HepG2 (cell line): ENCODE data around the gene AK8. TPM values are rescaled to one million over a fixed set of nuclear protein-coding genes. Genes with fewer than 3 reads are reported as not detected.

Experiments used
- ATAC-seq: fragments of 200-7000 bp; cut with Tn5 transposase; 3 replicates; pipeline ENCODE4 v1.9.1; 2020; ENCODE audit warnings: mild to moderate bottlenecking, moderate library complexity
- BruUV-seq: library from RNA; stranded (reverse); fragments of 400-500 nt; replicated peaks from 2 replicates; lab custom pipeline; 2021; lab: Mats Ljungman, UMichigan
- CTCF ChIA-PET: fragments of 300-600 bp; formaldehyde crosslinking; extraction: SDS; loops from one replicate; lab custom pipeline; 2021; ENCODE audit warnings: low total read pairs, inconsistent platforms, low intra/inter-chr PET ratio; lab: Yijun Ruan, JAX
- POLR2A ChIA-PET: fragments of 350-600 bp; sonication (Branson Sonifier 250); formaldehyde crosslinking; loops from one replicate; lab custom pipeline; 2020; ENCODE audit warnings: antibody characterized with exemption, inconsistent platforms; lab: Yijun Ruan, JAX
- DNase-seq: peaks from one replicate; pipeline ENCODE4 v3.0.0-alpha.2; 2015; ENCODE audit warnings: low spot score
- FAIRE-seq: peaks from 3 replicates; lab custom pipeline; 2011; peaks lifted over from hg19 to GRCh38; lab: Jason Lieb, UNC
- H2AFZ ChIP-seq: one replicate; pipeline ENCODE4 v1.6.1; 2011; ENCODE audit warnings: low read length, inconsistent platforms
- H3K27ac ChIP-seq: fragments of 300-600 bp; 3 replicates; pipeline ENCODE4 v1.8.0; 2011; ENCODE audit warnings: mixed run types, mild to moderate bottlenecking, mixed read lengths, low read length, inconsistent platforms; ENCODE audit not compliant: insufficient read depth; ENCODE audit errors: extremely low read length
- H3K27me3 ChIP-seq, 2 experiments: fragments of 200-600 bp in 1 of 2; 2 replicates in 1 of 2; 3 replicates in 1 of 2; pipeline versions ENCODE4 v1.6.0 to v1.8.0; 2011; ENCODE audit warnings: low read length in 2 of 2, mild to moderate bottlenecking in 2 of 2, moderate library complexity in 2 of 2, inconsistent platforms in 1 of 2; ENCODE audit not compliant: insufficient read depth in 2 of 2, control insufficient read depth in 1 of 2
- H3K36me3 ChIP-seq, 2 experiments: fragments of 200-600 bp in 1 of 2; replicated peaks in 1 of 2; 2 replicates in 1 of 2; 3 replicates in 1 of 2; pipeline versions ENCODE4 v1.5.1 to v1.8.0; 2011; ENCODE audit warnings: low read length in 2 of 2, inconsistent platforms in 1 of 2; ENCODE audit not compliant: insufficient read depth in 2 of 2, control insufficient read depth in 1 of 2
- H3K4me1 ChIP-seq: 2 replicates; pipeline ENCODE4 v1.5.1; 2012; ENCODE audit warnings: low read length, inconsistent platforms; ENCODE audit not compliant: insufficient read depth
- H3K4me2 ChIP-seq: 2 replicates; pipeline ENCODE4 v1.6.0; 2011; ENCODE audit warnings: low read depth, low read length, inconsistent platforms
- H3K4me3 ChIP-seq, 3 experiments: fragments of 200-600 bp in 1 of 3; sonication (generic), shearing (Covaris generic) in 1 of 3; replicated peaks in 1 of 3; 2 replicates each; pipeline ENCODE4 v1.5.1; 2011 to 2016; ENCODE audit warnings: low read length in 3 of 3, inconsistent platforms in 2 of 3, low read depth in 2 of 3, mild to moderate bottlenecking in 2 of 3, control low read depth in 1 of 3, mixed read lengths in 1 of 3; ENCODE audit not compliant: insufficient read depth in 1 of 3
- H3K79me2 ChIP-seq: one replicate; pipeline ENCODE4 v1.6.1; 2011; ENCODE audit warnings: low read length, inconsistent platforms; ENCODE audit not compliant: insufficient read depth
- H3K9ac ChIP-seq: 2 replicates; pipeline ENCODE4 v1.6.0; 2011; ENCODE audit warnings: mild to moderate bottlenecking, low read depth, low read length, inconsistent platforms; ENCODE audit not compliant: insufficient read depth
- H3K9me3 ChIP-seq: 2 replicates; pipeline ENCODE4 v1.5.1; 2012; ENCODE audit warnings: mild to moderate bottlenecking, low read length
- H4K20me1 ChIP-seq: 2 replicates; pipeline ENCODE4 v1.6.0; 2011; ENCODE audit warnings: inconsistent platforms, mild to moderate bottlenecking, low read length, moderate library complexity; ENCODE audit not compliant: insufficient read depth
- ATF7-NPFF ChIP-seq: sonication (generic); formaldehyde crosslinking; IDR thresholded peaks from 2 replicates; pipeline ENCODE4 v1.8.1; 2023; ENCODE audit warnings: mild to moderate bottlenecking, low read depth, missing genetic modification reagents, moderate library complexity
- CBFB ChIP-seq: sonication (generic); formaldehyde crosslinking; IDR thresholded peaks from 2 replicates; pipeline ENCODE4 v1.4.0; 2020; ENCODE audit warnings: missing genetic modification reagents
- FLYWCH1 ChIP-seq: sonication (generic); formaldehyde crosslinking; IDR thresholded peaks from 2 replicates; pipeline ENCODE4 v1.8.1; 2023; ENCODE audit warnings: mild to moderate bottlenecking, missing genetic modification reagents
- FOXK2 ChIP-seq: fragments of 450-650 bp; IDR thresholded peaks from 2 replicates; pipeline ENCODE4 v1.6.1; 2016
- HNRNPL ChIP-seq: fragments of 200-400 bp; formaldehyde crosslinking; IDR thresholded peaks from 2 replicates; pipeline ENCODE4 v1.6.1; 2017; ENCODE audit warnings: mild to moderate bottlenecking, low read depth, low read length
- NONO ChIP-seq, 2 experiments: fragments of 450-650 bp in 1 of 2; sonication (generic) in 1 of 2; formaldehyde crosslinking in 1 of 2; IDR thresholded peaks in 1 of 2; conservative IDR thresholded peaks in 1 of 2; 2 replicates each; pipeline versions ENCODE4 v1.6.1 to v1.8.0; 2017 to 2022; ENCODE audit warnings: mild to moderate bottlenecking in 1 of 2, missing genetic modification reagents in 1 of 2, moderate library complexity in 1 of 2
- PHF8 ChIP-seq: sonication (generic); formaldehyde crosslinking; IDR thresholded peaks from 2 replicates; pipeline ENCODE4 v1.5.0; 2020; ENCODE audit warnings: missing genetic modification reagents
- SMAD9 ChIP-seq: sonication (generic); formaldehyde crosslinking; IDR thresholded peaks from 2 replicates; pipeline ENCODE4 v1.5.1; 2020; ENCODE audit warnings: mild to moderate bottlenecking, missing genetic modification reagents
- SMARCE1 ChIP-seq: fragments of 450-650 bp; IDR thresholded peaks from 2 replicates; pipeline ENCODE4 v1.6.1; 2017; ENCODE audit warnings: borderline replicate concordance
- SP1 ChIP-seq, 2 experiments: fragments of 450-650 bp in 1 of 2; sonication (generic) in 1 of 2; formaldehyde crosslinking in 1 of 2; IDR thresholded peaks; 2 replicates each; pipeline versions ENCODE4 v1.4.0 to v1.6.1; 2016 to 2020; ENCODE audit warnings: missing genetic modification reagents in 1 of 2
- TBP ChIP-seq: sonication (generic); formaldehyde crosslinking; IDR thresholded peaks from 2 replicates; pipeline ENCODE4 v1.5.0; 2020; ENCODE audit warnings: missing genetic modification reagents
- ZBTB1 ChIP-seq: sonication (generic); formaldehyde crosslinking; IDR thresholded peaks from 2 replicates; pipeline ENCODE4 v1.4.0; 2020; ENCODE audit warnings: missing genetic modification reagents, borderline replicate concordance
- ZIK1 ChIP-seq: sonication (generic); formaldehyde crosslinking; IDR thresholded peaks from 2 replicates; pipeline ENCODE4 v1.5.0; 2020; ENCODE audit warnings: mild to moderate bottlenecking, low read depth, missing genetic modification reagents, borderline replicate concordance
- ZNF382 ChIP-seq: sonication (generic); formaldehyde crosslinking; IDR thresholded peaks from 2 replicates; pipeline ENCODE4 v1.5.0; 2020; ENCODE audit warnings: missing genetic modification reagents, mild to moderate bottlenecking, borderline replicate concordance
- ZNF556 ChIP-seq: sonication (generic); formaldehyde crosslinking; IDR thresholded peaks from 2 replicates; pipeline ENCODE4 v1.4.0; 2020; ENCODE audit warnings: mild to moderate bottlenecking, missing genetic modification reagents, borderline replicate concordance
- ZNF792 ChIP-seq: IDR thresholded peaks from 2 replicates; pipeline ENCODE4 v1.6.1; 2016
- WGBS: methylation state at CpG from one replicate; pipeline ENCODE4 v1.1.6; 2017; ENCODE audit warnings: low lambda C conversion rate; 5-methylcytosine and 5-hydroxymethylcytosine counted together
- in situ Hi-C: cut with HindIII; loops from 2 replicates; pipeline ENCODE4 v1.10.0; 2017; ENCODE audit warnings: low pct_unique_long_range_greater_than_20kb; ENCODE audit not compliant: extremely low pct_ligation_motif_present
- intact Hi-C: fragments of 100-400 bp; cut with micrococcal nuclease; formaldehyde crosslinking; loops from one replicate; pipeline ENCODE4 v1.10.0; 2022; ENCODE audit not compliant: unreplicated experiment
- polyA plus RNA-seq, 8 experiments: library from polyadenylated mRNA; depleted of rRNA in 3 of 8; stranded (reverse) in 7 of 8; unstranded in 1 of 8; fragments of >200 nt; fragmentation: Illumina TruSeq in 4 of 8; extraction: Trizol in 4 of 8; gene quantifications; 2 replicates each; pipeline versions ENCODE4 v1.2.1 to v1.2.3, GENCODE V29; 2011 to 2016; ENCODE audit warnings: low read depth in 4 of 8, missing spikeins in 1 of 8, mixed read lengths in 1 of 8; ENCODE audit not compliant: insufficient read depth in 1 of 8
- total RNA-seq, 5 experiments: library from RNA; depleted of rRNA; stranded (reverse); fragments of >200 nt; fragmentation: Illumina TruSeq; extraction: Trizol; gene quantifications; 2 replicates each; pipeline ENCODE4 v1.2.3, GENCODE V29; 2016; ENCODE audit warnings: low read depth in 1 of 5
- TF ChIP-seq, protein P1 (sequence below): sonication (generic); formaldehyde crosslinking; IDR thresholded peaks from 2 replicates; pipeline ENCODE4 v1.4.0; 2020; ENCODE audit warnings: missing genetic modification reagents
- TF ChIP-seq, protein P2 (sequence below): IDR thresholded peaks from 2 replicates; pipeline ENCODE4 v1.6.1; 2016

Gene AK8
- total and polyA plus RNA-seq, 2 of the 13 experiments (the other 11 are each of a cell fraction or from before 2014, with no cell fraction given) = 0.11 TPM; not detected in 1

DNA sequence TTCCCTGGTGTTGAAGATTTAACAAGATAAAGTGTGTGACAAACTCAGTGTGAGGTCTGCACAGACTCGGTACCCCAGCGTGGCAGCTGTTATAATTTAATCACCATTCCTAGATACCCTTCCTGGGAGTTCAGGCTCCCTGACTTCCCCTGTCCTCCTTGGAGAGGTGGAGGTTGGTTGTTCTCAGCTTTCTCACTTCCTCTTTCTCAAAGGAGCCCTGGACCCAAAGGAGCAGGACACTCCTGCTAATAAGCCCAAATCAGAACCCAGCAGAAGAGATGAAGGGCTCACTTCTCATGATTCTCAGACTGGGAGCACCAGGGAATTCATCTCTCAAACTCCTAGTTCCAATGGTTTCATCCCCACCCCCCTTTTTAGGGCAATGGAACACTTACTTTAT, 149.6 kb downstream of the AK8 start:
- Histone ChIP-seq H3K4me1 (no peaks in the 10 kb centered on the region), H3K79me2 (no peaks in the 10 kb centered on the region), H3K27ac (no peak overlapping the region), H3K4me2 (no peak overlapping the region), H3K9me3 (no peaks in the 10 kb centered on the region), H3K4me3 (no peak overlapping the region), H3K9ac (no peak overlapping the region), H2AFZ (no peak overlapping the region), H3K27me3 (peaks cover 4 to 34% of the 10 kb centered on the region in 2 experiments), H3K36me3 (no peaks in the 10 kb centered on the region), H4K20me1 (no peaks in the 10 kb centered on the region)
- FAIRE-seq (no peak), DNase-seq (no peak), ATAC-seq (no peak)
- intact Hi-C loops = no loop called here
- WGBS = no CpG with 5 or more reads among the region's 2 CpGs
- in situ Hi-C loops = no loop called here
- no TSS peak for BruUV-seq
- TF ChIP-seq, protein P1, sequence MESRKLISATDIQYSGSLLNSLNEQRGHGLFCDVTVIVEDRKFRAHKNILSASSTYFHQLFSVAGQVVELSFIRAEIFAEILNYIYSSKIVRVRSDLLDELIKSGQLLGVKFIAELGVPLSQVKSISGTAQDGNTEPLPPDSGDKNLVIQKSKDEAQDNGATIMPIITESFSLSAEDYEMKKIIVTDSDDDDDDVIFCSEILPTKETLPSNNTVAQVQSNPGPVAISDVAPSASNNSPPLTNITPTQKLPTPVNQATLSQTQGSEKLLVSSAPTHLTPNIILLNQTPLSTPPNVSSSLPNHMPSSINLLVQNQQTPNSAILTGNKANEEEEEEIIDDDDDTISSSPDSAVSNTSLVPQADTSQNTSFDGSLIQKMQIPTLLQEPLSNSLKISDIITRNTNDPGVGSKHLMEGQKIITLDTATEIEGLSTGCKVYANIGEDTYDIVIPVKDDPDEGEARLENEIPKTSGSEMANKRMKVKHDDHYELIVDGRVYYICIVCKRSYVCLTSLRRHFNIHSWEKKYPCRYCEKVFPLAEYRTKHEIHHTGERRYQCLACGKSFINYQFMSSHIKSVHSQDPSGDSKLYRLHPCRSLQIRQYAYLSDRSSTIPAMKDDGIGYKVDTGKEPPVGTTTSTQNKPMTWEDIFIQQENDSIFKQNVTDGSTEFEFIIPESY (CRISPR knock-in tag) = no peak
- no peak for TF ChIP-seq SP1 (IDR thresholded peaks at IDR 0.05)
- TF ChIP-seq SP1 (CRISPR knock-in tag; IDR thresholded peaks at IDR 0.05) = no peak
- TF ChIP-seq, protein P2, sequence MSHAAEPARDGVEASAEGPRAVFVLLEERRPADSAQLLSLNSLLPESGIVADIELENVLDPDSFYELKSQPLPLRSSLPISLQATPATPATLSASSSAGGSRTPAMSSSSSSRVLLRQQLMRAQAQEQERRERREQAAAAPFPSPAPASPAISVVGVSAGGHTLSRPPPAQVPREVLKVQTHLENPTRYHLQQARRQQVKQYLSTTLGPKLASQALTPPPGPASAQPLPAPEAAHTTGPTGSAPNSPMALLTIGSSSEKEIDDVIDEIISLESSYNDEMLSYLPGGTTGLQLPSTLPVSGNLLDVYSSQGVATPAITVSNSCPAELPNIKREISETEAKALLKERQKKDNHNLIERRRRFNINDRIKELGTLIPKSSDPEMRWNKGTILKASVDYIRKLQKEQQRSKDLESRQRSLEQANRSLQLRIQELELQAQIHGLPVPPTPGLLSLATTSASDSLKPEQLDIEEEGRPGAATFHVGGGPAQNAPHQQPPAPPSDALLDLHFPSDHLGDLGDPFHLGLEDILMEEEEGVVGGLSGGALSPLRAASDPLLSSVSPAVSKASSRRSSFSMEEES (CRISPR knock-in tag) = no peak
- TF ChIP-seq ZNF792 = no peak
- no peak for TF ChIP-seq ZIK1 (CRISPR knock-in tag)
- TF ChIP-seq ZNF382 = no peak
- no peak for TF ChIP-seq FLYWCH1
- TF ChIP-seq ATF7-NPFF (CRISPR knock-in tag) = no peak
- TF ChIP-seq FOXK2 = no peak
- no peak for TF ChIP-seq NONO (IDR thresholded peaks at IDR 0.05)
- TF ChIP-seq NONO (CRISPR knock-in tag; conservative IDR thresholded peaks at IDR 0.05) = no peak
- TF ChIP-seq CBFB (CRISPR knock-in tag) = no peak
- TF ChIP-seq ZNF556 (CRISPR knock-in tag) = no peak
- TF ChIP-seq HNRNPL = no peak
- TF ChIP-seq ZBTB1 (CRISPR knock-in tag) = no peak
- TF ChIP-seq SMARCE1 = no peak
- no peak for TF ChIP-seq SMAD9 (CRISPR knock-in tag)
- no peak for TF ChIP-seq PHF8 (CRISPR knock-in tag)
- TF ChIP-seq TBP = no peak
- ChIA-PET CTCF (no interaction called here), POLR2A (no interaction called here)
